Posterior vena cava (tissue), 2 donors: ENCODE data around the gene LRP11. TPM values are rescaled to one million over a fixed set of nuclear protein-coding genes. Genes with fewer than 3 reads are reported as not detected.
A peak's percentile ranks its signal among the peaks of the same experiment; 100 is the strongest.
"Not testable (repeated sequence)": the region's sequence is repeated elsewhere in the genome, so short reads cannot be mapped to it uniquely, and the experiment has no call there.

Experiments used
- DNase-seq: peaks from one replicate; pipeline ENCODE4 v3.0.0-alpha.2; 2020; ENCODE audit warnings: low spot score
- intact Hi-C, 2 donors: fragments of 100-400 bp; cut with DNase I; formaldehyde crosslinking; loops; one replicate each; pipeline versions ENCODE4 v1.14.1 to v1.14.2; 2022 to 2023
- total RNA-seq, 2 donors: library from RNA; stranded (reverse); fragmentation: NEBNext Ultra II Directional; extraction: Animal tissue kit (Norgen Biotek cat#: 25700); gene quantifications; one replicate each; pipeline ENCODE4 v1.2.1, GENCODE V29; 2021
- donor health status: DM: yes; HTN: yes; CAD: no.
- donor health status: DM: yes; HTN: yes; CAD: no.

Gene LRP11
- total RNA-seq, 2 donors from 2014 or later = 20.0 to 26.3 TPM

DNA sequence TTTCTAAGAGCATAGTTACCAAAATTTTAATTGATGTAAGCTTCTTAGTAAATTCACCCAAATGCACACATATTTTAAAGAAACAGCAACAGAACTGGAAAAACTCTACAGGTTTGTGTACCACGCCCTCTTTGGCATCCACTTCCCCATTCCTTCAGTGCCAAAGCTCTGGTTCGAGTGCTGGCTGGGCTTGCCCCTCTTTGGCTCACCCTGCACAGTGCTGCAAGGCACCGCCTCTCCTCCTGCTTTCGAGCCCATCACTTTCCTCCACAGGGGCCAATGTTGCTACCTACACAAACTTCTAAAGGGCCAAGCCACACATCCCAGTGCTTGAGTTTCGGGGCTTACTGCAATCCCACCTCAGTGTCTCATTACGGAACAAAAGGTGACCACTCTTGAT, 9.6 kb downstream of the LRP11 start:
- intact Hi-C loops = no loop called here
- DNase-seq = no peak

DNA sequence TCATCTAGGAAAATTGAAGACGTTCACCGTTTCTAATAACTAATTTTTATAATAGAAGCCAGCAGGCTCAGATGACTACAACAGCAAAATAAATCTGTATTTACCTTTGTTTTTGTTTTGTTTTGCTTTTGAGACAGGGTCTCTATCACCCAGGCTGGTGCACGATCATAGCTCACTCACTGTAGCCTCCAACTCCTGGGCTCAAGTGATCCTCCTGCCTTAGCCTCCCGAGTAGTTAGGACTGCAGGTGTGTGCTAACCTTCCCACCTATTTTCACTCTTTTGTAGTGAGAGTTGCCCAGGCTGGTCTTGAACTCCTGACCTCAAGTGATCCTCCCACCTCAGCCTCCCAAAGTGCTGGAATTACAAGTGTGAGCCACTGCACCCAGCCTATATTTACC, 10.1 kb downstream of the LRP11 start:
- intact Hi-C loops, DNase-seq: not testable (repeated sequence)

DNA sequence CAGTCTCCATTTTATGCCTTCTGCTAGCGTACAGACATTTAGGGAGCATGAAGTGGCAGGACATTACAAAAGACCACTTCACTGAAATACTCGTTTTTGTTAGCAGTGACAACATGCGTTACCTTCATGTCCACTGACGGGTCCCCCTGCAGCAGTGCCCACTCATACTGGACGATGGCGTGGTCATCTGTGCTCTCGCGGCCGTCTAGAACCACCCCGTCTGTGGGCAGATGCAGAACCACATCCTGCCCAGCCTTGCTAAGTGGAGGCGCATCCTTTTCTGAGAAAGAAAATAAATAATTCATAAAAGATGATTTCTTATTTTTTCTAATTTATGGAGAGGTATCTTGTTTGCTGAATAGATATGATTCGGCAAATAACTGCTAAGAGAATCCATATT, 11.3 kb downstream of the LRP11 start:
- intact Hi-C loops = no loop called here
- no peak for DNase-seq

DNA sequence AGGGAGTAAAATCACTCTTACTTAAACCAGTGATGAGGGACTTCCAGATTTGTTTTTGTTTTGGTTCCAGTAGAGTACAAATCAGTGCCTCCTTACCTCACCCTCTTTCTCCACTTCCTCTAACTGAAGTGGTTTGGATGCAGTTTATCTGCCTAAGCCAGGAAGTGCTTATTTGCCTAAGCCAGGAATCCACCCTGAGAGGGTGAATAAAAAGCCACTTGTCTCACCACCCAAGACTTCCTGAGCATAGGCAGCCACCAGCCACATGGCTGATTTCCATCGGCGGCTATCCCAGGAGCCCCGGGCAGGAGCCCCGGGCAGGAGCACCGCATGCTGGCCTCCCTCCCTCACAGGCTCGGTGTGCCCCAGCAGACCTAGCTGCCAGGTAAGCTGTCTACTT, 12.0 kb downstream of the LRP11 start:
- DNase-seq = no peak

DNA sequence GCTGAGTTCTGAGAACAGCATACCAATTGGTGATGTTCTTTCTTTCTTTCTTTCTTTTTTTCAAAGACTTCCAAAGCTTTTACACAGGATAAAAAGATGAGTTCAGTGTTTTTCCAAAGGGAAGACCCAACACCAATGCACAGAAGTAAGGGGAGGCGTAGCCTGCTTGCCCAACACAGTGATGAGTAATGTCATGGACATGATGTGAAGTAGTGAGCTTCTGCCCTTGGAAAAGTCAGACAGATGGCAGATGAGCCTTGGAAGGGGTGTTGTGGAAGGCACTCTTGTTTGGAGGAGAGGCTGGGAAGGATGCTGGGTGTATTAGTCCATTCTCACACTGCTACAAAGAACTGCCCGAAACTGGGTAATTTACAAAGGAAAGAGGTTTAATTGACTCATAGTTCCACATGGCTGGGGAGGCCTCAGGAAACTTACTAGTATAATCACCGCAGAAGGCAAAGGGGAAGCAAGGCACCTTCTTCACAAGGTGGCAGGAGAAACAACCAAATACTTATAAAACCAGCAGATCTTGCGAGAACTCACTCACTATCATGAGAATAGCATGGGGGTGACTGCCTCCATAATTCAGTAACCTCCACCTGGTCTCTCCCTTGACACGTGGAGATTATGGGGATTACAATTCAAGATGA, 12.6 kb downstream of the LRP11 start:
- DNase-seq = no peak
- intact Hi-C loops = no loop called here

More for the DNA sequence above, 12.0 kb downstream of the LRP11 start:
- intact Hi-C loops = no loop called here

DNA sequence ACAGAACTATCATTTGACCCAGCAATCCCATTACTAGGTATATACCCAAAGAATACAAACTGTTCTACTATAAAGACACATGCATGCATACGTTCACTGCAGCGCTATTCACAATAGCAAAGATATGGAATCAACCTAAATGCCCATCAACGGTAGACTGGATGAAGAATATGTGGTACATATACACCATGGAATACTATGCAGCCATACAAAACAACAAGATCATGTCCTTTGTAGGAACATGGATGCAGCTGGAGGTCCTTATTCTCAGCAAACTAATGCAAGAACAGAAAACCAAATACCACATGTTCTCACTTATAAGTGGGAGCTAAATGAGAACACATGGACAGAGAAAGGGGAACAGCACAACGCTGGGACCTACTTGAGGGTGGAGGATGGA, 15.8 kb downstream of the LRP11 start:
- intact Hi-C loops, DNase-seq: not testable (repeated sequence)

DNA sequence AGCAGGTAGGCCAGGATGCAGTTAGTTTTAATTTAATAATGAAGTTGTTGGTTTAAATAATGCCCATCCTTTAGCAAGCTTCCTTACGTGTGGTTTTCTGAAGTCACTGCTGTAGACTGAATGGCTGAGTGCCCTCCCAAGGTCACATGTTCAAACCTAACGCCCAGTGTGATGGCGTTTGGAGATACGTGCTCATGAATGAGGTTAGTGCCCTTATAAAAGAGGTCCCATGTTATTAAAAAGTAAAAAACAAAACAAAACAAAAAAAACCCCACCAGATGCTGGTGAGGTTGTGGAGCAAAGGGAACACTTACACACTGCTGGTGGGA, 16.3 kb downstream of the LRP11 start:
- no peak for DNase-seq

DNA sequence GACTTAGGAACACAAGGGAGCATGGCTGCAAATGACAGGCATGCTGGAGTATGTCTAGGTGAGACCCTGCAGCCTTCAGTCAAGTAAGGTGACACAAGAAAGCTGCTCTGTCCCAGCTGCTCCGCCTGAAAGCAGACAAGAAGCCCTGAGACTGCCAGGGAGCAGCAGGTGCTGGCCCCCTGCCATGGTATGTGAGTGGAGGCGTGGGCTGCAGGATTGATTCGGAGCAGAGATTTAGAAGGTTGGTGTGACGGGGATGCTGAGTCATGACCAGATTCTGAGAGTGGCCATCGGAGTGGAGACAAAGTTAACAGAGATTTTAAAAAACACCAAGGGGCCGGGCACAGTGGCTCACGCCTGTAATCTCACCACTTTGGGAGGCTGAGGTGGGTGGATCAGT, 17.8 kb downstream of the LRP11 start:
- no peak for DNase-seq
- intact Hi-C loops = no loop called here

More for the DNA sequence above, 16.3 kb downstream of the LRP11 start:
- intact Hi-C loops = no loop called here

DNA sequence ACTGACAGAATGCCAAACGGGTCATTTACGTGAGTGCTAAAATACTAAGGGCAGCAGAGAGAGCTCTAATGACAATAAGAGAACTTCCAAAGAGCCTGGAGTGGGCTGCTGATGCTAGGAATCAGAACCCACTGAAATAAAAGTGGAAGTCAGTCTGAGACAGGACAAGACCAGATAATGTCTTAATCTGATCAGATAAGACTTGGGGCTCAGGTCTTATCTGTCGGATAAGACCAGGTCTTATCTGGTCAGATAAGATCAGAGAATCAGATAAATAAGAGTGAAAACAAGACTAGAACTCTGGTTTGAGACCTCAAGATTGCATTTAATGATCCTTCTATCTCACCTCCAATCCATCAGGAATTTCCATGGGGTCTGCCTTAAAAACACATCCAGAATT, 18.6 kb downstream of the LRP11 start:
- intact Hi-C loops = no loop called here
- no peak for DNase-seq

DNA sequence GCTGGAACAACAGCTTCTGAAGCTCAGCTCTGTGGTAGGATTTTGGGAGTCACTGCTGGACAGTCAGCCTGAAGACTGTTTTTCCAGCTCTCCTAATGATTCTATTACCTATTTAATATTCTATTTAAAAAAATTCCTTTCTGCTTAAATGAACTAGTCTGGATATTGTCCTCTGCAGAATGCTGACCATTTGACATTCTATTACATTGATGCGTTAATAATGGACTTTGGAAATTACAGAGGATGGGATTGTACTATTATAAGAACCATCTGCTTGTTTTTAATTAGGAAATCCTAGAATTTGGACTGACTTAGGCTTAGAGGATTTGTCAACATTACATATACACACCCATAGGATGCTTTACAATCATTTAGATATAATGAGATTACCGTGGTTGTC, 19.7 kb downstream of the LRP11 start:
- intact Hi-C loops = no loop called here
- DNase-seq = no peak

DNA sequence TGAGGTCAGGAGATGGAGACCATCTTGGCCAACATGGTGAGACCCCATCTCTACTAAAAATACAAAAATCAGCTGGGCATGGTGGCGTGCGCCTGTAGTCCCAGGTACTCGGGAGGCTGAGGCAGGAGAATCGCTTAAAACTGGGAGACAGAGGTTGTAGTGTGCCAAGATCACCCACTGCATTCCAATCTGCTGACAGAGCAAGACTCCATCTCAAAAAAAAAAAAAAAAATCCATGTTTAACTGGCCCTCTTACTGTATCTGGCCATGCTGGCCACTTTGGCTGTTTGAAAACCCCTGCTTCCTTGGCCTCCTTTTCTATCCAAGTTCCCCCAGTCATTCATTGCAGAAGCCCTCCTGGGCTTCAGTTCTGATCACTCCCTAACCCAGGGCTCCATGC, 20.1 kb downstream of the LRP11 start:
- intact Hi-C loops, DNase-seq: not testable (repeated sequence)

DNA sequence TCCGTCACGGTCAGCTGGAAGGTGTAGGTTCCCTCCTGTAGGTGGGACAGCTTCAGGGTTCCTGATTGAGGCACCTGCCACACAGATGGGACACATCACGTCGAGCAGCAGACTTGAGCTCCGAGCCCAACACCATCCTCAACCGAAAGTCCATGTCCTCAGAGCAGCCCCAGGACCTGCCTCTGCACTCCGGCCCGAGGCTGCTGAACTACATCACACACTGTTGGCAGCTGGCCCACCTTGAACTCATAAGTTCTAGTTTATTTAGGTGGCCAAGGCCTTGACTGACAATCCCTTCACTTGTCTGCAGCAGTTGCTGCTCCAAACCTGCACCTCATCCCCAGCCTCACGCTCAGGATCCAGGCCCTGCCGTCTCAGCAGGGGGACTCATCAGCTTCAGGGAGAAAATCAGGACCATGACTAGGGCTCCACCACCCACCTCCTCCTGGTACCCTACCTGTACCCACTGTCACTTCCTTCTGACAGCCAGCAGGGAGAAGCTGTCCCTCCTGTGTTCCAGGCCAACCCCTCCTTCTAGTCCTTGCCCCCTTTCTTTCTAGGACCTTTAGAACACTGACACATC, 21.0 kb downstream of the LRP11 start:
- intact Hi-C loops = no loop called here
- DNase-seq = no peak

DNA sequence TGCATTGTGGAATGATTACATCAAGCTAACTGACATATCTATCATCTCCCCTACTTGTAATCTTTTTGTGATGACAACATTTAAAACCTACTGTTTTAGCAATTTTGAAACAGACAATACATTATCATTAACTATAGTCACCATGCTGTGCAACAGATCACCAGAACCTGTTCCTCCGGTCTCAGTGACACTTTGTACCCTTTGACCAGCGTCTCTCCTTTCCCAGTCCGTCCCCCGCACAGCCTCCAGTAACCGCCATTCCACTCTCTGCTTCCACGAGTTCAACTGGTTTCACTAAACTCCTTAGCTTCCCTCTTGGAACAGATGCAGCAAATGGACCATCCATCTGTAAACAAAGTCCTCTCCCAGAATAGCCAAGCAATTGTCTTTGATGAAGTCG, 21.8 kb downstream of the LRP11 start:
- DNase-seq = no peak
- intact Hi-C loops = no loop called here

DNA sequence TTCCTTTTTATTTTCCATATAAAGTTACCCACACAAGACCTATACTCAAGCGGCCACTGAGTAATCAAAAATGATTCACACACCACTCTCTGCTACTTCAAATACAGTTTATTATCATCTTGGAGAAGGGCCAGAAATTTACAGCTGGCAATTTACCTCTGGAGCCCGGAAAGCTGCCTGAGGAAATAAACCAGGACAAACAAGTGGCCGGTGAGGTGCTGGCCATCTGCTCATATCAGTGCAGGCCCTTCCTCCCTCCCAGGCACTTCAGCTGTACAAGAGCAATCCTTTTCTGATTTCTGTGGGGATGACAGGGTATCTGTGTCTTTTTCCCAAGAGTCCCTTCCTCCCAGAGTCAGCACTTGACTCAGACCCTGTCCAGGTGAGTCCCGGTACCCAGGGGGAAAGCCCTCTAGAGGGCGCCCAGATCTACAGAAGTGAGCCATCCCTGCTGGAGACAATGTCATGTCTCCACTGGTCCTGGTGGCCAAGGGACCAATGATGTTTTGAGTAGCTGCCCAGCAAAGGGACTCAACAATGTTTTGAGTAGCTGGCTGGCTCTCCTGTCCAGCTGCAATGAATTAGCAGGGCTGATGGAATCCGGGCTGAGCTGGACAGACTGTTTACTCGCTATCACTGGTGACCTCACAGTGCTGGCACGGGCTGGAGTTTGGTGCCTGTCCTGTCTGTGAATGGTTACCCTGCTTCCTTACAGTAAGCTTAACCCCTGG, 23.6 kb downstream of the LRP11 start:
- DNase-seq = peak; percentile 91
- intact Hi-C loops = no loop called here

DNA sequence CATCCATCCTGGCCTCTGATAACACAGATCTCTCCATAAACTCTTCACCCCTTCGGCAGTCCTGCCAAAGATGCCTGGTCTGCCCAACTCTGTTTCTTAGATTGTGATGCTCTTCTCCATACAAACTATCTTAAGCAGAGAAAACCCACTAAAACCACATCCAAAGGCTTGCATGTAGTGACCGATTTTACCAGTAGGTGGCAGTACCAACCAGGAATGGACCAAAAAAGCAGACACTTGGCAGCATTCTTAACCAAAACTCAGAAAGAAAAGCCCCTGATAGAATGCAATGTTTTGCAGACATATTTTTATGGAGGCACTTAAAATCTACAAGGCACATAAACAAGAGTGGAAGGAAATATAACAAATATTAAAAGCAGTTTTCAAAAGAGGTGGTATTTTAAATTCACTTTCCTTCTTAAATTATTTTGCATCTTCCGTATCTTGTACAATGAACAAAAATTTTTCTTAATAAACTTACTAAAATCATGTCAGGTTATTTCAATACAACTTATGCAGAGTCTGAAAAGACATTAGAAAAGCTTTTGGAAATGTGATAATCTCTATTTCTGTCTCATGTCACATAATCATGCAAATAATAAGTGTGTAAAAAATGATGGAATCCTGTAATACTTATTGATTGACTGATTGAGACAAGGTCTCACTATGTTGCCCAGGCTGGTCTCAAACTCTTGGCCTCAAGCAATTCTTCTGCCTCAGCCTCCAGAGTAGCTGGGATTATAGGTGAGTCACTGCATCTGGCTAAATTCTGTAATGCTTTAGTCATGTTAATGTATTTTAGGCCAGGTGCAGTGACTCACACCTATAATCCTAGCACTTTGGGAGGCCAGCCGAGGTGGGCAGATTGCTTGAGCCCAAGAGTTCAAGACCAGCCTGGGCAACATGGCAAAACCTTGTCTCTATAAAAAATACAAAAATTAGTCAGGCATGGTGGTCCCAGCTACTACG, 29.4 kb downstream of the LRP11 start:
- intact Hi-C loops = loop anchor here in 1 of 2 donors (2.0 kb wide), 1 partner anchor 92 kb away; no protein-coding TSS in a partner anchor
- no peak for DNase-seq

DNA sequence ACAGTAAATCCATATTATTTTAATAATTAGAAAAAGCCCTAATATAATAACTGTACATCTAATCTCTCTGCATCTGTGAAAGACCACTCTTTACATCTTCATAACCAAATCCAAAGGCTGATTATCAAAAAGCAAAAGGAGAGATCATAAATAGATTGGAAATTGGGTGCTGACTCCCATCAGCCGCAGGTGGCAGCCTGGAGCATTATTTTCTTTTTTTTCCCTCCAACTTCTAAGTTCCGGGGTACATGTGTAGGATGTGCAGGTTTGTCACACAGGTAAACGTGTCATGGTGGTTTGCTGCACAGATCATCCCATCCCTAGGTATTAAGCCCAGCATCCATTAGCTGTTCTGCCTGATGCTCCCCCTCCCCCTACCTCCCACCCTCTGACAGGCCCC, 30.5 kb downstream of the LRP11 start:
- DNase-seq = no peak
- intact Hi-C loops = loop anchor here in 1 of 2 donors (2.0 kb wide), 1 partner anchor 93 kb away; no protein-coding TSS in a partner anchor

DNA sequence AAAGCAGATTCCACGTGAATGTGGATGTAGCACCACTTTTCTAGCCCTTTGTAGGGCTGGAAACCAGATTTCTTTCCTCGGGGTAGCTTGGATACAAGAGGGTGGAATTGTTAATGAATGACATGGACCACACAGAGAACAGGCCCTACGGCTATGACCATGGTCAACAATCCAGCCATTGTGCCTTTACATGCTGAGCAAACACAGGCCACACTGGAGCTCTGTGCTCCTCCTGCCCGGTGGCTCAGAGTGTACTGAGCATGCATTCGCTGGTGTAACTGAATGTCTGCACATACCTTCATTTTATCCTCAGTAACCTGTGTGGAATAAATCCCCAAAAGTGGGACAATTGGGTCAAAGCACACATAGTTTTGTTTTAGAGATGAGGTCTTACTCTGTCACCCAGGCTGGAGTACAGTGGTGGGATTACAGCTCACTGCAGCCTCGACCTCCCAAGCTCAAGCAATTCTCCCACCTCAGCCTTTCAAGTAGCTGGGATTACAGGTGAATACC, 32.8 kb downstream of the LRP11 start:
- intact Hi-C loops = no loop called here

DNA sequence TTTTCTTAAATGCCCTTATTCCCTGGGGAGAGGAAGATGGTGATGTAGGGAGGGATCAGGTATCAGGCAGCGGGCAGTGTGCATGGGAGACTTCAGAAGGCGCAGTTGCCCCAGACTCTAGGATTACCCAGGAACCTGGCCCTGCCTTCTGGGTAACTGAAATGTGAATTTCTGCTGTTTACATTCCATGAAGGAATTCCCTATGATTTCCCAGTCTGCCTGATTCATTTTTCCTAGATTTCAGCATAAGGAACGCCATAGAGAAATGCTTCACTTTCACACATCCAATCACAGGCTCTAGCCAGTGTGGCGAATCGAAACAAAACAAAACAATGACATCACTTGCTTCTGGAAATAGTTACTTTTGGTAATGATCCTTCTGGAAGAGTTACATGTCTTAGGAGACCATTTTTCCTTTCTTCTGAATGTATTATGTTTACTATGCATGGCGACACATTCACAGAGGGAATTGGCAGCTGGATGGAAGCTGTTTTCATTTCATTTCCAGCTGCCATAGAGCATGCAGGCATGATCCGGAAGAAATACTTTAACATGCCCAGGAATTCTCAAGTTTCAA, 33.3 kb downstream of the LRP11 start:
- DNase-seq = no peak
- intact Hi-C loops = loop anchor here in 1 of 2 donors (1.0 kb wide), 1 partner anchor 14 kb away; no protein-coding TSS in a partner anchor

More for the DNA sequence above, 32.8 kb downstream of the LRP11 start:
- no peak for DNase-seq

DNA sequence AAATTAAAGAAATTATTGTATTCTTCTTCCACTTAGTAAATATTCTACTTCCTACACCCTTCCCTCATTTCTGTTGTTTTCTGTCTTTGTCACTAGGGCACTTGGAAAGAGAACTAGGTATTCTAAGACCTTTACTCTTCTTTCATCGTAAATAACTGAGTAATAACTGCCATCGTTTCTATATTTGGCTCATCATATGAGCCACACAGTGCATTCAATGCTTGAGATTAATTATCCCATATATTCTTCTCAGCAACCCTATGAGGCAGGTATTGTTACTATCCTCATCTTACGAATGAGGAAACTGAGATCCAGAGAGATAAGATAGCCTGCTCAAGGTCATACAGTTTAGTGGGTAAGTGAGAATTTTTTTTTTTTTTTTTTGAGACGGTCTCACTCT, 38.9 kb downstream of the LRP11 start:
- intact Hi-C loops = no loop called here
- DNase-seq = no peak
